ENCODE measurements around the gene TMEM170B. TPM values are rescaled to one million over a fixed set of nuclear protein-coding genes. Genes with fewer than 3 reads are reported as not detected.

Gene TMEM170B
- total RNA-seq, 1 donor from 2014 or later: 2.5 TPM

DNA sequence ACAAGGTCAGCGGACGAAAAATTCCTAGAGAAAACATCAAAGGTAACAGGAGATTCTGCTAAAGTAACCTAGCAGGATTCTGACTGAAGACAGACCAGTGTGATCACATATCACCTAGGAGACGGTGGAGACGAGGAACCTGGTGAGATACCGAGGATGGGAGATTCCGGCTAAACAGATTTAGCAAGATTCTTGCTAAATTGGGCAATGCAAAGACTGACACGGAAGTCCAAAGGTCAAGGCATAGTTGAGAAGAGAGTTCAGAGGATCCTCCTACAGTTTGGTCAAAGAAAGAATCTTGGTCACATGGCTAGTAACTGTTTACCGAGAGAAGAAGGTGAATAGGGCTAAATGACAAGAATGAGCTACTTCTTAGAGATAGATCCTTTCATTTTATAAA, 61.1 kb downstream of the TMEM170B start:
- no peaks in the 10 kb centered on the region for H3K4me1 ChIP-seq
- H3K9me3 ChIP-seq: no peaks in the 10 kb centered on the region
- H3K27ac ChIP-seq: no peak overlapping the region
- intact Hi-C loops (cut with DNase I): no loop called here
- DNase-seq (ENCODE audit: extremely low spot score in 2 of 2): no peak
- TF ChIP-seq POLR2A (IDR thresholded peaks at IDR 0.05): no peak
- H3K4me3 ChIP-seq: no peak overlapping the region
- H3K36me3 ChIP-seq: no peaks in the 10 kb centered on the region
- H3K27me3 ChIP-seq: no peaks in the 10 kb centered on the region

DNA sequence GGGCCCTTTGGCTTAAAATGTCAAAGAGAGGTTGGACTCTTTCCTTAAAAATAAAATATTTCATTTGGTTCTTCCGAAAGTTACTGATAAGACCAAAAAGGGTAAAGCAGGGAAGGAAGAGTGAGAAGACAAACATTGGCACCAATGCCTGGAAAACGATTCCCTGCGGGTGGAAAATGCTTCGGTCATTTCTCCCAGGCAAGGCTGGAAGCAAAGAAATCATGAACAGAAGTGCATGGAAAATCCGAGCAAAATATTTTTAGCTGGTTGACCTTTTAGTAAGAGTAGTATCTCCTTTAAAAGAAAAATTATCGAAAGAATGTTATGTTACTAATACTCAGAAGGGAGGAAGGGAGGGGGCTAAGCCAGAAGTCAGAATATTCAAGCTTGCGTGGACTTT, 62.7 kb downstream of the TMEM170B start:
- Histone ChIP-seq H3K4me3 (no peak overlapping the region), H3K27me3 (no peaks in the 10 kb centered on the region), H3K27ac (no peak overlapping the region), H3K4me1 (no peaks in the 10 kb centered on the region), H3K9me3 (no peaks in the 10 kb centered on the region), H3K36me3 (no peaks in the 10 kb centered on the region)
- DNase-seq (ENCODE audit: extremely low spot score in 2 of 2): no peak
- intact Hi-C loops (cut with DNase I): no loop called here
- TF ChIP-seq POLR2AphosphoS5 (IDR thresholded peaks at IDR 0.05; ENCODE audit: insufficient read depth in 1 of 2, low read depth in 1 of 2) (no peak), POLR2A (IDR thresholded peaks at IDR 0.05) (no peak)
- TF ChIP-seq, protein P1, sequence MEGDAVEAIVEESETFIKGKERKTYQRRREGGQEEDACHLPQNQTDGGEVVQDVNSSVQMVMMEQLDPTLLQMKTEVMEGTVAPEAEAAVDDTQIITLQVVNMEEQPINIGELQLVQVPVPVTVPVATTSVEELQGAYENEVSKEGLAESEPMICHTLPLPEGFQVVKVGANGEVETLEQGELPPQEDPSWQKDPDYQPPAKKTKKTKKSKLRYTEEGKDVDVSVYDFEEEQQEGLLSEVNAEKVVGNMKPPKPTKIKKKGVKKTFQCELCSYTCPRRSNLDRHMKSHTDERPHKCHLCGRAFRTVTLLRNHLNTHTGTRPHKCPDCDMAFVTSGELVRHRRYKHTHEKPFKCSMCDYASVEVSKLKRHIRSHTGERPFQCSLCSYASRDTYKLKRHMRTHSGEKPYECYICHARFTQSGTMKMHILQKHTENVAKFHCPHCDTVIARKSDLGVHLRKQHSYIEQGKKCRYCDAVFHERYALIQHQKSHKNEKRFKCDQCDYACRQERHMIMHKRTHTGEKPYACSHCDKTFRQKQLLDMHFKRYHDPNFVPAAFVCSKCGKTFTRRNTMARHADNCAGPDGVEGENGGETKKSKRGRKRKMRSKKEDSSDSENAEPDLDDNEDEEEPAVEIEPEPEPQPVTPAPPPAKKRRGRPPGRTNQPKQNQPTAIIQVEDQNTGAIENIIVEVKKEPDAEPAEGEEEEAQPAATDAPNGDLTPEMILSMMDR (IDR thresholded peaks at IDR 0.05): no peak

DNA sequence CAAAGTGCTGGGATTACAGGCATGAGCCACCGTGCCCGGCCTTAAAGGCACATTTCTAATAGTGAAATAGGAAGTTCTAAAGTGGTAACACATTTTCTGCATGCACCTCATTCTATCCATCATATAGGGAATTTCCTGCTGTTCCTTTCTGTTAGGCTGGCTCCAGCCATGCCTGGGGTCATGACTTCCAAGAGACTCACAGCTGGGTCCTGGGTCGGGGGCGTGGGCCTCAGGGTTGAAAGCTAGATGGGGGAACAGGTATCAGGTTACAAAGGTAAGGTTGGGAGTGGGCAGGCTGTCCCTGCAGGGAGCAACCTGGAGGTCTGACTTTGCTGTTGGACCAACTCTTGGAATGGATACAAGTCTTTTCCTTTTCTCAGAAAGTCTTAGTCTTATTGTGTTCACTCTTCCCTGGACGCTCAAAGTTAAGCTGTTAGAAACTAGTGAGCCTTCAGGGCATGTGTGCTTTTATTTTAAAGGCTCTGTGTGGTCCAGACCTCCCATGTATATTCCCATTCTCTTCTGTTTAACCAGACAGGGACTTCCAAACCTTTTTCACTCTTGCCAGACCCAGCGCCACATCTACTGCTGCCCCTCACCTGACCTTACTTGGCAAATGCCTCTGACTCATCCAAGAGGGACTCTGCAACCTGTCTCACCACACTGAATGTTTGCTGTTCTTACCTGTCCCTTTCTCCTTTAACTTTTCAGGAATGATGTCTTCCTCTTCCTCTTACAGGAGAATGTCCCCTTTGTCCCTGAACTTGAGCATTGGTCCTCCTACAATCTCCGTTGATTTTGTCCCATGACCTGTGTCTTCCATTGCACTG, 64.4 kb downstream of the TMEM170B start:
- Histone ChIP-seq H3K4me3 (no peak overlapping the region), H3K4me1 (no peaks in the 10 kb centered on the region), H3K9me3 (no peaks in the 10 kb centered on the region), H3K36me3 (no peaks in the 10 kb centered on the region), H3K27ac (no peak overlapping the region), H3K27me3 (no peaks in the 10 kb centered on the region)
- intact Hi-C loops (cut with DNase I): no loop called here
- DNase-seq (ENCODE audit: extremely low spot score in 2 of 2): no peak
- TF ChIP-seq, protein P1 (IDR thresholded peaks at IDR 0.05): no peak
- TF ChIP-seq POLR2A (IDR thresholded peaks at IDR 0.05): no peak
- TF ChIP-seq POLR2AphosphoS5 (IDR thresholded peaks at IDR 0.05; ENCODE audit: insufficient read depth in 1 of 2, low read depth in 1 of 2): no peak

DNA sequence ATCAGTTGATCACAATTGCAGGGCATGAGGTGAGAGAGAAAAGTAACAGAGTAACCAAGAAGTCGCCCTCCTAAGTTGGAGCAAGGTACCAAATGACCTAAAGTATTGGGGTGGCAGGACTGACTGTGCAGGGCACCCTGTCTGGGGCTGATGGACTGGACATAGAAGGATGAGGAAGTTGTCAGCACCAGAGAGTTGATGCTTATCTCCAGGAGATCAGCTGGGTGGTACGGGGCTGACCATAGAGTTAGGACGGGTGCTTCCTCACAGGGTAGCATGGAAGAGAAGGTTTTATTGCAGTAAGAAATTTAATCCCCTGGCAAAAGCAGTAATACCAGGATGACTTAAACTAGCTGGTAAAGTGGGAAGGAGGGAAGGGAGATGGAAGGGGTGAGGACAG, 66.7 kb downstream of the TMEM170B start:
- Histone ChIP-seq H3K4me1 (no peaks in the 10 kb centered on the region), H3K9me3 (no peaks in the 10 kb centered on the region), H3K36me3 (no peaks in the 10 kb centered on the region), H3K27ac (no peak overlapping the region), H3K27me3 (no peaks in the 10 kb centered on the region), H3K4me3 (no peak overlapping the region)
- intact Hi-C loops (cut with DNase I): no loop called here
- TF ChIP-seq POLR2A (IDR thresholded peaks at IDR 0.05): no peak
- no peak for TF ChIP-seq POLR2AphosphoS5 (IDR thresholded peaks at IDR 0.05; ENCODE audit: insufficient read depth in 1 of 2, low read depth in 1 of 2)
- TF ChIP-seq, protein P1 (IDR thresholded peaks at IDR 0.05): no peak
- DNase-seq (ENCODE audit: extremely low spot score in 2 of 2): no peak

DNA sequence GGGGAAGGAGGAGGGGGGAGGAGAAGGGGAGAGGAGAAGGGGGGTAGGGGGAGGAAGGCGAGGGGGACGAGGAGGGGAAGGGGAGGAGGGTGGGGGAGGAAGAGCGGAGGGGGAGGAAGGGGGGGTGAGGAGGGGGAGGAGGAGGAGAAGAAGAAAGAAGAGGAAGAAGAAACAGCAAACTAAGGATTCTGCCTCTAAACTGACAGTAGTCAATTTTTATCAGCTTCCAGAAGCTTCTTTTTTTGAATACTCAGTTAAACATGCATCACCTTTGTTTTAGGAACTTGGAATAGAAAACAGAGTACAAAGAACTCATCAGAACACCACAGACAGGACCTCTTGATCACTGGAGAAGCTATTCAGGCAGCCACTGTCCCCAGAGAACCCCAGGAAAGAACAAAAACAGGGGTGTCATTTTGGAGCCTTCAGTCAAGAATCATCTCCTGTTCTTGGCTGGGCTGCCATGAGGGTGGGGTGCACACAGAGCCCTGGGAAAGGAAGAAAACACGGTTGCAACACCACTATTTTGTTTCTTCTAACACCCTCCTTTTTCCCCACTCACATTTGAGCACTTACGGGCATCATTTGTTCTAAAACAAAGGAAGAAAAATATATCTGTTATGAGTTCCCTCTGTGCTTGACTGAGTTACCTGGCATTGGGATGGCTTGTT, 67.4 kb downstream of the TMEM170B start:
- H3K4me3 ChIP-seq: no peak overlapping the region
- intact Hi-C loops (cut with DNase I): no loop called here
- no peak for DNase-seq (ENCODE audit: extremely low spot score in 2 of 2)
- H3K27me3 ChIP-seq: no peaks in the 10 kb centered on the region
- no peaks in the 10 kb centered on the region for H3K9me3 ChIP-seq
- TF ChIP-seq POLR2A (IDR thresholded peaks at IDR 0.05) (no peak), POLR2AphosphoS5 (IDR thresholded peaks at IDR 0.05; ENCODE audit: insufficient read depth in 1 of 2, low read depth in 1 of 2) (no peak)
- TF ChIP-seq, protein P1 (IDR thresholded peaks at IDR 0.05): no peak
- no peaks in the 10 kb centered on the region for H3K36me3 ChIP-seq
- no peak overlapping the region for H3K27ac ChIP-seq
- H3K4me1 ChIP-seq: no peaks in the 10 kb centered on the region

Data from vagina (tissue), 2 donors.